Fibroblast of lung (primary cell): ENCODE measurements around the gene UST.

Source experiments
- CTCF ChIP-seq, 2 donors: IDR thresholded peaks in 1 of 2; conservative IDR thresholded peaks in 1 of 2; 1 replicate in 1 of 2; 2 replicates in 1 of 2; pipeline ENCODE4 v1.5.1; 2011 to 2012; ENCODE audit warnings: low read length in 2 of 2, control low read depth in 1 of 2, inconsistent platforms in 1 of 2, low read depth in 1 of 2, mild to moderate bottlenecking in 1 of 2
- EZH2 ChIP-seq: IDR thresholded peaks from 2 replicates; pipeline ENCODE4 v1.5.1; 2012; ENCODE audit warnings: low read length, control low read depth, mild to moderate bottlenecking; ENCODE audit errors: missing control alignments

- TF ChIP-seq EZH2 (no peak), CTCF (conservative IDR thresholded peaks at IDR 0.05 in 1 of 2, IDR thresholded peaks at IDR 0.05 in 1 of 2; ENCODE audit: low read depth in 1 of 2, low read length in 2 of 2) (no peak)
Measured at GRCh38 chr6:148851683-148852556, 105.1 kb downstream of the UST start.
